HCT116 (cell line): ENCODE data around the gene MPV17L. TPM values are rescaled to one million over a fixed set of nuclear protein-coding genes. Genes with fewer than 3 reads are reported as not detected.

ENCODE experiments used
- ATAC-seq: fragments of 200-7000 bp; cut with Tn5 transposase; 2 replicates; pipeline ENCODE4 v1.9.1; 2020; ENCODE audit warnings: mild to moderate bottlenecking, moderate library complexity
- BruUV-seq: library from RNA; stranded (reverse); fragments of 400-500 nt; replicated peaks from 2 replicates; lab custom pipeline; 2021; lab: Mats Ljungman, UMichigan
- CTCF ChIA-PET: fragments of 300-600 bp; sonication (Branson Sonifier 250); formaldehyde crosslinking; loops from one replicate; lab custom pipeline; 2021; ENCODE audit warnings: antibody characterized with exemption; lab: Charles Lee
- POLR2A ChIA-PET: fragments of 300-600, 350-600 bp; sonication (Branson Sonifier 250); formaldehyde crosslinking; loops from one replicate; lab custom pipeline; 2021; ENCODE audit warnings: antibody characterized with exemption; lab: Charles Lee
- RAD21 ChIA-PET, 2 experiments: fragments of 300-600 bp; sonication (Branson Sonifier 250); formaldehyde crosslinking; loops; one replicate each; lab custom pipeline; 2023; ENCODE audit warnings: low total read pairs in 2 of 2; ENCODE audit not compliant: uncharacterized antibody in 2 of 2, unreplicated experiment in 2 of 2, low non-redundant PET in 1 of 2; lab: Charles Lee
- DNase-seq: peaks from one replicate; pipeline ENCODE4 v3.0.0-alpha.2; 2010; ENCODE audit warnings: low read depth, low spot score
- H2AFZ ChIP-seq: fragments of 200-600 bp; shearing (Covaris generic), sonication (generic); 2 replicates; pipeline ENCODE4 v1.6.1; 2017; ENCODE audit warnings: low read depth, mixed run types, mixed read lengths, antibody characterized with exemption, low read length; ENCODE audit not compliant: poor library complexity, severe bottlenecking
- H3K27ac ChIP-seq: 2 replicates; pipeline ENCODE4 v1.5.1; 2012; ENCODE audit warnings: low read depth, low read length
- H3K27me3 ChIP-seq: fragments of 200-600 bp; sonication (generic); 2 replicates; pipeline ENCODE4 v1.6.1; 2016; ENCODE audit warnings: mixed run types, low read length, mixed read lengths; ENCODE audit not compliant: insufficient read depth
- H3K36me3 ChIP-seq, 2 experiments: fragments of 200-500 bp in 1 of 2; fragments of 200-600 bp in 1 of 2; sonication (Bioruptor generic) in 1 of 2; sonication (generic) in 1 of 2; 2 replicates each; pipeline versions ENCODE4 v1.5.1 to v1.6.1; 2014 to 2016; ENCODE audit warnings: low read length in 2 of 2, inconsistent platforms in 1 of 2, mixed read lengths in 1 of 2, mixed run types in 1 of 2; ENCODE audit not compliant: insufficient read depth in 2 of 2, control insufficient read depth in 1 of 2
- H3K4me1 ChIP-seq, 2 experiments: fragments of 200-600 bp in 1 of 2; sonication (generic) in 1 of 2; 2 replicates each; pipeline versions ENCODE4 v1.5.1 to v1.6.1; 2012 to 2017; ENCODE audit warnings: low read length in 2 of 2, inconsistent platforms in 1 of 2, mild to moderate bottlenecking in 1 of 2, mixed read lengths in 1 of 2, mixed run types in 1 of 2, moderate library complexity in 1 of 2; ENCODE audit not compliant: insufficient read depth in 2 of 2, control insufficient read depth in 1 of 2
- H3K4me2 ChIP-seq: fragments of 200-600 bp; sonication (generic); 2 replicates; pipeline ENCODE4 v1.6.1; 2017; ENCODE audit warnings: mixed run types, low read length, mixed read lengths
- H3K4me3 ChIP-seq, 2 experiments: fragments of 200-600 bp in 1 of 2; sonication (generic) in 1 of 2; replicated peaks in 1 of 2; 2 replicates each; pipeline ENCODE4 v1.5.1; 2011 to 2016; ENCODE audit warnings: low read length in 2 of 2, control low read depth in 1 of 2, low read depth in 1 of 2, mild to moderate bottlenecking in 1 of 2, mixed read lengths in 1 of 2, mixed run types in 1 of 2
- H3K79me2 ChIP-seq: fragments of 200-600 bp; sonication (generic); 2 replicates; pipeline ENCODE4 v1.6.1; 2017; ENCODE audit warnings: mild to moderate bottlenecking, mixed run types, low read length, moderate library complexity, mixed read lengths; ENCODE audit not compliant: insufficient read depth
- H3K9ac ChIP-seq: fragments of 200-600 bp; sonication (generic); 2 replicates; pipeline ENCODE4 v1.6.1; 2016; ENCODE audit warnings: low read length, mixed read lengths
- H3K9me2 ChIP-seq: fragments of 200-600 bp; sonication (generic), shearing (Covaris generic); 2 replicates; pipeline ENCODE4 v1.6.1; 2017; ENCODE audit warnings: mixed run types, mild to moderate bottlenecking, moderate library complexity; ENCODE audit not compliant: insufficient read depth
- H3K9me3 ChIP-seq, 2 experiments: fragments of 200-500 bp in 1 of 2; fragments of 200-600 bp in 1 of 2; sonication (Bioruptor generic) in 1 of 2; sonication (generic) in 1 of 2; 2 replicates each; pipeline ENCODE4 v1.6.1; 2014 to 2017; ENCODE audit warnings: low read length in 2 of 2, mixed read lengths in 2 of 2, inconsistent platforms in 1 of 2, low read depth in 1 of 2, mild to moderate bottlenecking in 1 of 2, mixed run types in 1 of 2, moderate library complexity in 1 of 2; ENCODE audit not compliant: control insufficient read depth in 1 of 2, insufficient read depth in 1 of 2
- H4K20me1 ChIP-seq: fragments of 200-600 bp; sonication (generic), shearing (Covaris generic); 2 replicates; pipeline ENCODE4 v1.6.1; 2017; ENCODE audit warnings: mixed run types, mild to moderate bottlenecking, moderate library complexity; ENCODE audit not compliant: insufficient read depth
- CEBPB ChIP-seq: IDR thresholded peaks from 2 replicates; pipeline ENCODE4 v1.6.1; 2012; ENCODE audit warnings: low read depth
- EZH2 ChIP-seq: fragments of 200-600 bp; sonication (generic); IDR thresholded peaks from 2 replicates; pipeline ENCODE4 v1.6.1; 2017; ENCODE audit warnings: antibody characterized with exemption, mixed run types
- EZH2phosphoT487 ChIP-seq: fragments of 200-600 bp; IDR thresholded peaks from 2 replicates; pipeline ENCODE4 v1.6.1; 2018; ENCODE audit warnings: antibody characterized with exemption, borderline replicate concordance
- FOSL1 ChIP-seq: IDR thresholded peaks from 2 replicates; pipeline ENCODE4 v1.6.1; 2012; ENCODE audit warnings: low read depth
- JUND ChIP-seq: IDR thresholded peaks from 2 replicates; pipeline ENCODE4 v1.6.1; 2012
- POLR2A ChIP-seq: IDR thresholded peaks from 2 replicates; pipeline ENCODE4 v1.7.0; 2011; ENCODE audit warnings: borderline replicate concordance; ENCODE audit not compliant: insufficient read depth, insufficient read length; ENCODE audit errors: extremely low read depth
- RAD21 ChIP-seq: IDR thresholded peaks from 2 replicates; pipeline ENCODE4 v1.6.1; 2012; ENCODE audit warnings: low read depth, mild to moderate bottlenecking
- SIN3A ChIP-seq: IDR thresholded peaks from 2 replicates; pipeline ENCODE4 v1.6.1; 2012; ENCODE audit warnings: low read depth
- SRF ChIP-seq: IDR thresholded peaks from 2 replicates; pipeline ENCODE4 v1.6.1; 2012; ENCODE audit warnings: low read depth
- TCF7L2 ChIP-seq: IDR thresholded peaks from 2 replicates; pipeline ENCODE4 v1.7.0; 2011; ENCODE audit warnings: borderline replicate concordance, inconsistent platforms; ENCODE audit not compliant: insufficient read depth, insufficient read length; ENCODE audit errors: extremely low read depth
- YY1 ChIP-seq: IDR thresholded peaks from 2 replicates; pipeline ENCODE4 v1.6.1; 2011; ENCODE audit warnings: low read length, low read depth, moderate library complexity, mild to moderate bottlenecking; ENCODE audit not compliant: insufficient replicate concordance; ENCODE audit errors: extremely low read depth
- ZFX ChIP-seq: fragments of 450-650 bp; IDR thresholded peaks from 2 replicates; pipeline ENCODE4 v1.6.1; 2017
- ZNF274 ChIP-seq: fragments of 200-500 bp; sonication (Bioruptor generic); IDR thresholded peaks from 2 replicates; pipeline ENCODE4 v1.6.1; 2014; ENCODE audit warnings: mild to moderate bottlenecking, low read depth, low read length, inconsistent platforms
- intact Hi-C: fragments of 100-400 bp; cut with micrococcal nuclease; formaldehyde crosslinking; loops from 2 replicates; pipeline ENCODE4 v1.10.0; 2022
- total RNA-seq: library from RNA; stranded (reverse); gene quantifications from one replicate; pipeline ENCODE4 v1.2.1, GENCODE V29; 2021; ENCODE audit not compliant: unreplicated experiment
- TF ChIP-seq, protein P1 (sequence below): IDR thresholded peaks from 2 replicates; pipeline ENCODE4 v1.6.1; 2012

MPV17L gene
- total RNA-seq, 1 experiment from 2014 or later = not detected

DNA sequence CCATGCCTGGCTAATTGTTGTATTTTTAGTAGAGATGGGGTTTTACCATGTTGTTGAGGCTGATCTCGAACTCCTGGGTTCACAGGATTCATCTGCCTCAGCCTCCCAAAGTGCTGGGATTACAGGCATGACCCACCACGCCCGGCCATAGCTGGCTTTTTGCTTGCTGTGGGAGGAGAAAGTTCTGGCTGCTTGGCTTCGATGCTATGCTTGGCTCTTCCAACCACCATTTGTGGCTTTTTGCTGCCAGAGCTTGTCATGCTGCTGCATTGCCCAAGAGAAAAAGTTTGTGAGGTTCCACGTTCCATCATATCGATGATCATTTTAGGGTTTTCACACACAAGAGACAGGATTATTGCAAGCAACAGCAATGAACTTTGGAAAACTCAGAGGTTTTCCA is 55.1 kb downstream of the MPV17L start:
- Histone ChIP-seq H3K4me1 (0 out of 4 replicates have a peak, but pooled peaks cover 0 to 5% of the 10 kb centered on the region in 2 experiments), H3K9me2 (no peaks in the 10 kb centered on the region), H3K4me2 (no peak overlapping the region), H3K27me3 (no peaks in the 10 kb centered on the region), H3K27ac (no peak overlapping the region), H3K9me3 (no peaks in the 10 kb centered on the region), H3K9ac (no peak overlapping the region), H3K4me3 (no peak overlapping the region), H3K79me2 (0 out of 2 replicates have a peak, but pooled peaks cover 3% of the 10 kb centered on the region), H4K20me1 (no peaks in the 10 kb centered on the region), H3K36me3 (no peaks in the 10 kb centered on the region; a peak in 1 of 4 replicates), H2AFZ (no peak overlapping the region)
- no TSS peak for BruUV-seq
- TF ChIP-seq RAD21 (no peak), SRF (no peak), ZNF274 (no peak), TCF7L2 (no peak), POLR2A (no peak), JUND (no peak), FOSL1 (no peak), ZFX (no peak), EZH2phosphoT487 (no peak), CEBPB (no peak), SIN3A (no peak), YY1 (no peak), EZH2 (no peak)
- TF ChIP-seq, protein P1, sequence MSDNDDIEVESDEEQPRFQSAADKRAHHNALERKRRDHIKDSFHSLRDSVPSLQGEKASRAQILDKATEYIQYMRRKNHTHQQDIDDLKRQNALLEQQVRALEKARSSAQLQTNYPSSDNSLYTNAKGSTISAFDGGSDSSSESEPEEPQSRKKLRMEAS = no peak
- ChIA-PET POLR2A (no interaction called here), RAD21 (no interaction called here), CTCF (no interaction called here)
- no peak for DNase-seq
- intact Hi-C loops = no loop called here
- ATAC-seq = no peak
